GM19035 (cell line): ENCODE data around the gene SLX9.
"Not testable (repeated sequence)": the region's sequence is repeated elsewhere in the genome, so short reads cannot be mapped to it uniquely, and the experiment has no call there.

Source experiments
- ATAC-seq: cut with Tn5 transposase; IDR thresholded peaks from one replicate; pipeline ENCODE4 v1.9.1; 2021; ENCODE audit not compliant: unreplicated experiment

SLX9 gene

DNA sequence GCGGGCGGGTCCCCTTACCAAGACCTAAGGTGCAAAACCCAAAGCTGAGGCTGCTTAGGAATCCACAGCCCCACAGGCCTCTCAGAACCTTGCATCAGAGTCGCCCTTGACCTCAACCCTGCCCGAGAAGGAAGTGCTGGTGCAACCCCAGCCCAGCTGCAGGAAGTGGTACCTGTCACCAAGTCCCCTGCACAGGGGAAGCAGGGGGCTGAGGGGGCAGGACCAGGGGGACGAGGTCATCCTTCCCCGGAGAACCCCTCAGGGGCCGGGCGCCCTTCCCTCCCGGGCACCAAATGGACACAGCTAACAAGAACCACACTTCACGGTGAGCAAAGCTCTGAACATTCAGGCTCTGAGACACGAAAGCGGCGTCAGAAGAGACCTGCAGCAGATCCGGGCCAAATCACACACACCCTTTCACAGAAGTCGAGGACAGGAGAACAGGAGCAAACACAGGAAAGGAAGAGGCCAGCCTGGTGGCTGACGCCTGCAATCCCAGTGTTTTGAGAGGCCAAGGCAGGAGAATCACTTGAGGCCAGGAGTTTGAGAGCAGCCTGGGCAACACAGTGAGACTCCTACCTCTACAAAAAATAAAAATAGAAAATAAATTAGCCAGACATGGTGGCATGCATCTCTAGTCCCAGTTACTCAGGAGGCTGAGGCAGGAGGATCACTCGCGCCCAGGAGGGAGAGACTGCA lies 25.5 kb upstream of the SLX9 start:
- ATAC-seq: peak; percentile 68

DNA sequence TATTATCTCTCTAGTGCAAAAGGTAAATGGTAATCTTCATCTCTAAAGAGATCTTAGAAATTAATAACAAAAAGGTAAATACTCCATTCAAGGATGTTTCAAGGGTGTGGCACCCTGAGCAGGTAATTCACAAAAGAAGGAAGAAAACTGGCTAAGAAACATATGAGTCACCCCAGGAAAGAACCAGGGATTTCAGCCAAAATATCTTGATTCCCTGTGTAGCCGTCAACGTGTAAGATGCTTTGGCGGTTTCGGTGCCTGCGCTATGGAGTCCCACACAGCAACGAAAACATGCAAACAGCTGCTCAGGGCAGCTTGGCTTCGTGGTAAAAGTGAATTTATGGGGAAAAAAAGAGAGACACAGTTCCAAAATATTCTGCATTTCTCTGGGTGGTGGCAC lies 22.9 kb upstream of the SLX9 start:
- ATAC-seq: no peak

DNA sequence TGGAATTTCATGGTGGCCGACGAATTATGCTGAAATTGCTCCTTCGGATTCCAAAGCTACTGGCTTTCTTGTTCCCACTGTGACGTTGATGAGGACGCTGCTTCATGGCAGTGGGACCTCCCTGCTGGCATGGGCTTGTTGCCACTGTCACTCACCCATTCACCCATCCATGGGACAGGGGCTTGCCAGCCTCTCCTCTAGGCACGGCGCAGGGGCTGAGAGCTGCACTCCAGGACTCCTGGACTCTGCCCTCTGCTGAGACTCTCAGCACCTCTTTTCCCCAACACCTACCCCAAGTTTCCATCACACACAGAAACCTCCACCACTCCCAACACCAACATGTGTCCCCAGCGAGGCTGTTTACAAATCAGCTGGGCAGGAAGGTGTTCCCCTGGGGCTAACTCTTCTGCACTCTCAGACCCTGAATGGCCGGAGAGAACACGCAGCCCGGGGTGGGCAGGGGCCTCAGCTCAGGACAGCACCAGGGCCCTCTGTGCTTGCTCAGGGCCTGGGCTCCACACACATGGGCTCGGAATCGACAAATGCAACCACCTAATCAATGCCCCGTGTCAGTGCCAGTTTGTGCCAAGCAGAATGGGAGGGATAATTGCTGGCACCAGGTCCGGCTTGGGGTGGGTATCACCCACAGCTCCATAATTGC lies 22.3 kb upstream of the SLX9 start:
- ATAC-seq: no peak

DNA sequence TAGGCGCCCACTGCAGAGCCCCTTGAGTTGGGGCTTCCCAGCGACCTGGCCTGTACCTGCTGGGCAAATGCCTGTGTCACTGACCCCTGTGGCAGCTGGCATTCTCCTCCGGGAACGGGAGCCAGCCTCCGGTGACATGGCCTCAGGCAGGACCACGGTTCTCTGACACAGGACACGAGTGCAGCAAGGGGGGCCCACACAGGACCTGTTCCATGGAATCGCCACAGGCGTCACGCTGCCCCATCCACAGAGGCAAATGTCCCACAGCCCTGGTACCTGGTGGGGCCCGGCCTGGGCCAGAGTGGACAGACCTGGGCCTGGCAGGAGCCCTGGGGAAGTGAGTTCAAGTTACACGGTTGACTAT lies 21.7 kb upstream of the SLX9 start:
- no peak for ATAC-seq

DNA sequence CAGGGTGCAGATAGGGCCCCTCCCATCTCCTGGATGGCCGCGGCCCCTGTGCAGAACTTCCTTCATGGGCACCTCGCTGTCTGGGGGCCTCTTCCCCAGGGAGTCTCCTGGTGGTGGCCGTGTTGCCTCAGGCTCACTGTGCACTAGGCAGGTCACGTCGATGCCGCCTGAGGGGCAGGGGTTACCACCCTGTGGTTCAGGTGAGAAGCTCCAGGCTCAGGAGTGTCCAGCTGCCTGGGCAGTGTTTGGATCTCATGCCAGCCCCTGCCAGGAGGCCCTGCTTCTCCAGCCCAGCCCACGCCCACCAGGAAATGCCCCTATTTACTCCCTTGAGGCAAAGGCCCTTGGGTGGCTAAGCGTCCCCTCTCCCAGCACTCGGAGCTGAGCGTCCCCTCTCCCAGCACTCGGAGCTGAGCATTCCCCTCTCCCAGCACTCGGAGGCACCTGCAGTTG lies 21.2 kb upstream of the SLX9 start:
- ATAC-seq: no peak

DNA sequence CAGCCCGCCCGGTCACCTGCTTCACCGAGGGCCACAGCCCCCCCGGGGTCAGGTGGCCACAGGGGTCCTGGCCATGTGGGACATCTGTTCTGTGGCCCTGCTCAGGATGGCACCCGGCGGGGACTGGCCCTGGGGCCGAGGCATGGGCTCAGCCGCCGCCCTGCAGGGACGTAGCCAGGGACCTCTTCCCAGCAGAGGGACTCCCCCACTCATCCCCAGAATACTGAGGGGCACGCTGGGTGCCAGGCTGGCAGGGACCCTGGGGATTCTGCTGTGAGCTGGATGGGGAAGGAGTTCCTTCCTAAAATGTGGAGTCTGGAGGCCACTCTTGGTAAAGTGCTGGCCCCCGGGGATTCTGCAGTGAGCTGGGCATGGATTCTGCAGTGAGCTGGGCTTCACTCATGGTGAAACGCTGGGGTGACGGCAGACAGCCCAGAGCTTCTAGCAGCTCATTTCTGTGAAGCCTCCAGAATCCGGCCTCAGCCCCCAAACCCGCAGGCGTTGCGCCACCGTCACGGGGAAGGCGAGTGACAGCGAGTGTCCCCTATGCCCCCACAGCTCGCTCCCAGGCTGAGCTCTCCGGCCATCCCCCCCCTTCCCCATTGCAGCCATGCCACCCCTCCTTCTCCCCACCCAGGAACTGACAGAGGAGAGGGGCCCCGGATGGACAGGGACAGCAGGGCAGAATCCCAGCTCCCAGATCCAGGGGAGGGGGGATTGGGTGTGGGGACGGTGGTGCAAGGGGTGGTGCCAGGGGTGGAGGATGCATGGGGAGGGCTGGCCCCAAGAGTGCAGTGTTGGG lies 20.5 kb upstream of the SLX9 start:
- ATAC-seq: no peak

DNA sequence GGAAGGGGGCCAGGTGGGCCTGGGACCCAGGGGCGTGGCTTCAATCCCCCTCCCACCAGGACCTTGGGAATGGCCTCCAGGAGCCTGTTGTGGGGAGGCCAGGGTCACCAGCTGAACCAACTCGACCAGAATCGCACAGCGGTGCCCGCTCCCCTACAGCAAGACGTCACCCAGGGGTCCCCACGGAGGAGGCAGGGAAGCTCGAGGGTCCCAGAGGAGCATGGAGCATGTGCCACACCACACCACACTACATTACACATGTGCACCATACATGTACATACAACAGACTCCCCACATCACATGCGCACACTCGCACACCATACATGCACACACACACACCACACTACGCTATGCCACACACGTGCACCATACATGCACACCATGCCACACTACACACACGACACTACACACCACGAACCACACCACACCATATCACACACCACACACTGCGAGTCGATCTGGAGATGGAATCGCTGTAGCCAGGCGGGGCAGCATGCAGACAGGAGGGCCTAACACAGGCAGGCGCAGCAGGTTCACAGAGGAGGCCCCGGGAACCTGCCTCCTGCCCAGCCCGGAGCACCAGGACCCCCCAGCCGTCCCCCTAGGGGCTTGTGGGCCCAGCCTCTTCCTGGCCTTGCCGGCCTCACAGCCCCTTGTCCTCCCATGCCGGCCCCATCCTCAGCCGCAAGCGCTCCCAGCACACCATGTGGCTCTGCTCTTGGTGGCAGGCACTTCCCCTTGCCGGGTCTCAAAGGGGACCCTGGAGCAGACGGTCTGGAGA lies 19.7 kb upstream of the SLX9 start:
- no peak for ATAC-seq

DNA sequence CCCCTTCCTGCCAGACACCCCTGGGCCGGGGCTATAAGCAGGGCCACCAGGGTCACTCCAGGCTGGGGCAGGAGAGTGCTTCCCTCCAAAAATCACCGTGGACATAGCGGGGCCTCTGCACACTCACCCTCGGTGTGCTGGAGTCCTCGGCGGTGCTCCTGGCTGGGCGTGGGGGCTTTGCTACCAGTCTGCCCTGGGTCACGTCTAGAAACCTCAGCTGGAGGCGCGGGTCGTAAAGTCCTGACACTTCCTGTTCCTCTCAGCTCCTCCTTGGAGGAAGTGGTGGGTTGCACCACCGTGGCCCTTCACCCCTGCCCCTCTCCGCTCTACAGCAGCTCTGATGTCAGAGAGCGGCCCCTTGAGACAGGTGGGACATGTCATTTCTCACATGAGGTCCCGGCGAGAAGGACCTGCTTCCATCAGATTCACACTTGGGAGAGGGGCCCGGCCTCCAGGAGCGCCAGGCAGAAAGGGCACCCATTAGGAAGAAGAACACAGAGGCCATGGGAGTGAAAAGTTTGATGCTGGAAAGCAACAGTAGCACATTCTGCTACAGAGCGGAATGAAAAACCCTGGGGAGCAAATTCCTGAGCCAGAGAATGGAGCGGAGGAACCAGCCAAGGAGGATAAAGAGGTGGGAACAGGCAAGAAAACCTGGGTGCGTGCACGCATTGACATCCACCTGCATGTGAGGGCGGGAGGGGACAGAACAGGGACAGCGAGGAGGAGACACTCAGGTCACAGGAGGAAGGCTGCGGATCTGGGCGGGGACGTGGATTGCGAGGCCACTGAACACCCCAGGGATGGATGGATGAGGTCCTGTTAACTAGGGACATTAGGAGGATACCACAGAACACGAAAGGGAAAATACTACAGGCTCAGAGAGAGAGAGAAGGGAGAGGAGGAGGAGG lies 18.9 kb upstream of the SLX9 start, which contains the start of gene ITGB2:
Gene ITGB2, minus strand, starts transcription at position 206 of the 911 bp plus-strand sequence. CDS start 10,117 bp downstream, outside the sequence.
- no peak for ATAC-seq

DNA sequence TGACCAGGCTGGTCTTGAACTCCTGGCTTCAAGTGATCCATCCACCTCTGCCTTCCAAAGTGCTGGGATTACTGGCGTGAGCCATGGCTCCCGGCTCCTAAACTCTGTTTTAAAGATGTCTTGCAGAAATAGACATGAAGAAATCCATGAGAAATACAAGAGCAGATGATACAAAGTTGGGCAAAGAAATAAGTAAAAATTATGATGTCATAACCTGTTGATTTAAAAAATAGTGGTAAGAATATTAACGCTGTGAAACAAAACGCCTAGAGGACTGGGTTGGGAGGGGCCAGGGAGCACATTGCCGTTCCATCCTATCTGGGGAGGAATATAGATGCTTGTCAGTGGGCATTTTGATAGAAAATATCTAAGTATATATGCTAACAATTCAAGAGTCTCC lies 17.9 kb upstream of the SLX9 start:
- no peak for ATAC-seq

DNA sequence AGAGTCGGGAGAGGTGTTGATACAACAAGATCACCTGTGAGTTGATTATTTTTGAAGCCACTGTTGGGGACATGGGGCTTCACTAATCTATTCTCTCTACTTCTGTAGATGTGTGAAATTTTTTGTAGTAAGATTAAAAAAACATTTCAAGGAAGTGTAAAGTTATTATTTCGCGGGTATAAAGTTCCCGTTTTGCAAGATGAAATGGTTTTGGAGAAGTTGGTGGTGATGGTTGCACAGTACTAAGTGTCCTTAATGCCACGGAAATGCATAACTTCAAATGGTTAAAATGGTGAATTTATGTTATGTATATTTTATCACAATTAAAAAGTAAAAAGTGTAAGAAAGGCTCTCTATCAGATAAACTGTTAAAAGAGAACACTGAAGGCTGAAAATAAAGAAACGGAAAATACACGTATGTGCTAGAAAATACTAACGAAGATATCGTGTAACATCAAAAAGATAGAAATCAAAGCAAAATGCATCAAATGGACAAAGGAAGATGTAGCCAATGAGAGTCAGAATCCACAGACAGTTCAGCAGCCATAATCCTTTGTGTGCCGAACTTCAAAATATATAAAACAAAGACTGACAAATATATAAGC lies 16.2 kb upstream of the SLX9 start:
- ATAC-seq: no peak

DNA sequence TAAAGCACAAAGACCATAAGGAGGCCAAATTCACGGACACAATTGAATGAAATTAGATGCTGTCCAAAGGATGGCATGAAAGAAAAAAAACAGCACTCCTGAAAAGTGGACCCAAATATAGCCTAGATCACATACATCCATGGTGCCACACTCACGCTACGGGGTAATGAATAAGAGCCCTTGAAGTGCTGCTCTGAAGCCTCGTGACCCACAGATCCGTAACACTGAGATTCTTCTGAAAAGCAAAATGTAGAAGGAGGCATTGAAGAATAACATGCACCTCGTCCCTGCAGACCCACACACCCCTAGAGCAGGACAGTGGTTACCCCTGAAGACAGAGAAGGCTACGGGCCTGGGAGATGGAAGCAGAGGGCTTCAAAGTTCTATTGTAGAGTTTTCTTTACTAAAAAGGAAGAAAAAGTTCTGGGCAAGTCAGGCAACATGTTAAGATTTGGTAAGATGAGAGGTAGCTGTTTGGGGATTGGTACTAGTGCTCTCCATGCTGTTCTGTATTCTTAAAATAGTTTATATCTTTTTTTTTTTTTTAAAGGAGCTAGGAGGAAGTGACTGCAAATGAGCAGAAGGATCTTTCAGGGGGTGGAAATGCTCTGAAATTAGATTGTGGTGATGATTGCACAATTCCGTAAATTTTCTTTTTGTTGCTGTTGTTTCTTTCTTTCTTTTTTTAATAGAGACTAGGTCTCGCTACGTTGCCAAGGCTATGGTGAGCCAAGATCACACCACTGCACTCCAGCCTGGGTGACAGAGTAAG lies 15.0 kb upstream of the SLX9 start:
- no peak for ATAC-seq

DNA sequence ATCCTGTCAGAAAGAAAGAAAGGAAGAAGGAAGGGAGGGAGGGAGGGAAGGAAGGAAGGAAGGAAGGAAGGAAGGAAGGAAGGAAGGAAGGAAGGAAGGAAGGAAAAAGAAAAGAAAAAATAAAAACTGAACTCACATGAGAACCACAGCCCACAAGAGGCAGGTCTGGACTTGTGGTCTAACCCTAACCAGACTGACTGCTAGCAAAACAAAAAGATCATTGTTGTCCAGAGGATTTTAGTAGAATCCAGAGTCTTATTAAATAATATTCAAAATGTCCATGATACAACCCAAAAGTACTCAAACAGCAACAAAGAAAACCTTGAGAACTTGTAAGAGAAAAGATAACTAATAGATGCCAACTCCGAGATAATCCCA lies 14.5 kb upstream of the SLX9 start:
- ATAC-seq: no peak

DNA sequence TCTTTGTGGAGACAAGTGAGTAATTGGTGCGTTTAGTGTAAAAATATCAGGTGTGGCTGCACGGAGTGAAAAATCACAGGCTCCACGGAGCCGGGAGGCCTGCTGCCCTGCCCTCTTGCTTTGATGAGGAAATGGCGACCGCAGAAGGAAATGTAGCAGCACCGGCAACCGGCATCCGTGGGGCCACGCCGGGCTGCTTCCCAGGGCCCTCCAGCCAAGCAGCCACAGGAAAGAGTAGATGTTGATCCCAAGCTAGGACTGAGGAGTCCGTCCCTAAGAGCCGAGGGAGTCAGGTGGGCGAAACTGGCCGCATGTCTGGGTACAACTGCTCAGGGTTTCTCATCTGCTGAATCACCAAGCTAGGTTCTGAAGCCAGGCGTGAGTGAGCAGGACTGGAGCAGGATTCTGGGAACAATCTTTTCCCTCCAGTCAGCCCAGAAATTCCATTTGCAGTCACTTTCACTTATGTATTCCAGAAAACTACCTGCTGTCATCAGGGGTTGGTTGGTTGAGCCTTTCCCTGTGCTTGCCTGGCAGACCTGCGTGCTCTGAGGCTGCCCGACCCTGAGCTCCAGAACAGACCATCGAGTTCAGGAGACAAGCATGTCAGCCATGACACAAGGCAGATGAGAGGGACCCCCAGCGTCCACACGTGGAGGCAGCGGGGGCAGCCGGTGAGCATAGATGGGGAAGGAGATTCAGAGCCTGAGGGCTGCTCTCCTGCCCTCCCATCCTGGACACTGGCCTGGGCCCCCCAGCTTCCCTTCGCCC lies 13.3 kb upstream of the SLX9 start:
- no peak for ATAC-seq

DNA sequence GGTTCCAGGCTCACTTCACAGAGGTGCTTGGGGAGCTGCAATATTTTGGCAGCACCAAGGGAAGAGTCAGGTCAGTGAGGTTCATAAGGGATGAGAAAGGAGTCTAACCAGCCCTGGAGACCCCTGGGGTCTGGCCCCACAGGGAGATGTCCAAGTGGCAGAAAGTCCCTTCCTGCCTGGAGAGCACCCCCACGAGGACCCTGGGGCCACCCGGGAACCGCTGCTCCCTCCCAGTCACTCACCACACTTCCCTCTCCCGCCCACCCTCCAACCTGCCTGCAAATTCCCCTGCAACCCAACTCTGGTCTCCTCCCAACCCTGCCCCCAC lies 12.6 kb upstream of the SLX9 start:
- no peak for ATAC-seq

DNA sequence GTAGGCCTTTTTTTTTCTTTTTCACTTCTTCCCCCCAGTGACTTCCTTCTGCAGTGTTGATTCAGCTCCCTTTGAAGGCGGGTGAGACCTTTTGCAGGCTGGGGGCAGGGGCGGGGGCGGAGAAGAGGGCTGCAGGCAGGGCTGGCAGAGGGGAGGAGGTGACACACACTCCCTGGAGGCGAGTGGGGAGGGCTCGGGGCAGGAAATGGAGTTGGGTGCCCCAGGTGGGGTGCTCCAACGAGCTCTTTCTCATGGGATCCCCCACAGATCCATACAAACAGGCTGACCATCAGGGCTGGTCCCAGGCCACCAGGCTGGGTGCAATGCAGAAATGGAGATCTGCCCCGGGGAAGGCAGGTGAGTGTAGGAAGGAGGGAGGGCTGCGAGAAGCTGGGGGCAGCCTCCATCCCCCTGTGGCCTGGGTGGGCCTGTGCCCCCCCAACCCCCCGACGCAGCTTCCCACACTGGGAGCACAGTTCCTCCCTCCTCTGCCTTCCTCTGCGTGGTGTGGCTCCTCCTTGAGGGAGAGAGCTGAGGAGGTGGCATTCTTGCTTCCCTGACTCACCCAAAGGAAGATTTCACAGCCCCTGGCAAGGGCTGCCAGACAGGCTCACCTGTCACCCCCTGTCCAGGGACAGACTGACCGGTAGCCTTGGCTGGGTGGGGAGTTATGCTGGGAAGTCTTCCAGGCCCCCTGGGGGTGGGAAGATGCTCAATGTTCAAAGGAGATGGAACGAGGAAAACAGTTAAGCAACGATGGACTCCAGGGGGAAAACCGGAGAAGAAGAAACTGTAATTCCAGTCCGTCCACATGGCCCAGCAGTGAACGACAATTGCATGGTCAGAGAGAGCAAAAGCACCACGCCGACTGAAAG lies 12.0 kb upstream of the SLX9 start:
- no peak for ATAC-seq

DNA sequence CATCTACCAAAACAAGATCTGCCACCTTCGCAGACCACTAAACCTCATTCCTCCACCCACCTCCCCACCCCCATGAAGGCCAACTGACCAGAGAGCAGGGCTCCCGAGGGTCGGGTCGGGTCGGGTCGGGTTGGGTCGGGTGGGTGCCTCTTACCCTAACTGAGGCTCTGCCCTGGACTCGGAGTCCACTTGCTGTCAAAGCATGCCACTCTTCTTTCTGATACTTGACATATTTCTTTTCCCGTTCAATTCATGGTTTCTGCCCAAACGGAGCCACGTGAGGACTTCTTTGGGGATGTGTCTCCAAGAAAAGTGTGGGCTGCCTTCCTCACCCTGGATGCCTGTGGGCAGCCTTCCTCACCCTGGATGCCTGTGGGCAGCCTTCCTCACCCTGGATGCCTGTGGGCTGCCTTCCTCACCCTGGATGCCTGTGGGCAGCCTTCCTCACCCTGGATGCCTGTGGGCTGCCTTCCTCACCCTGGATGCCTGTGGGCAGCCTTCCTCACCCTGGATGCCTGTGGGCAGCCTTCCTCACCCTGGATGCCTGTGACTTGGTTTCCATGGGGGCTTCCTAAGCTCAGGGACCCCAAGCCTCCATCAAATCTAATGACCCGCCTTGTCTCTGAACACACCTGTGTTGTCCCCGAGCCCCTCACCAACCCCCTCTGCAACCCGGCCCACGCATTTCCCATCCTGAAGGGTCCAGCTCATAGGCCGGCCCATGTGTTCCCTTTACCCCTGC lies 11.2 kb upstream of the SLX9 start:
- not testable (repeated sequence) for ATAC-seq
